GM21423 (cell line): ENCODE results near the gene ANKRD2.
"Not testable (repeated sequence)": the region's sequence is repeated elsewhere in the genome, so short reads cannot be mapped to it uniquely, and the experiment has no call there.

Experiments used
- ATAC-seq: cut with Tn5 transposase; IDR thresholded peaks from one replicate; pipeline ENCODE4 v1.9.1; 2021; ENCODE audit warnings: mild to moderate bottlenecking, moderate library complexity; ENCODE audit not compliant: unreplicated experiment

Gene ANKRD2, protein sequence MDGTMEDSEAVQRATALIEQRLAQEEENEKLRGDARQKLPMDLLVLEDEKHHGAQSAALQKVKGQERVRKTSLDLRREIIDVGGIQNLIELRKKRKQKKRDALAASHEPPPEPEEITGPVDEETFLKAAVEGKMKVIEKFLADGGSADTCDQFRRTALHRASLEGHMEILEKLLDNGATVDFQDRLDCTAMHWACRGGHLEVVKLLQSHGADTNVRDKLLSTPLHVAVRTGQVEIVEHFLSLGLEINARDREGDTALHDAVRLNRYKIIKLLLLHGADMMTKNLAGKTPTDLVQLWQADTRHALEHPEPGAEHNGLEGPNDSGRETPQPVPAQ

DNA sequence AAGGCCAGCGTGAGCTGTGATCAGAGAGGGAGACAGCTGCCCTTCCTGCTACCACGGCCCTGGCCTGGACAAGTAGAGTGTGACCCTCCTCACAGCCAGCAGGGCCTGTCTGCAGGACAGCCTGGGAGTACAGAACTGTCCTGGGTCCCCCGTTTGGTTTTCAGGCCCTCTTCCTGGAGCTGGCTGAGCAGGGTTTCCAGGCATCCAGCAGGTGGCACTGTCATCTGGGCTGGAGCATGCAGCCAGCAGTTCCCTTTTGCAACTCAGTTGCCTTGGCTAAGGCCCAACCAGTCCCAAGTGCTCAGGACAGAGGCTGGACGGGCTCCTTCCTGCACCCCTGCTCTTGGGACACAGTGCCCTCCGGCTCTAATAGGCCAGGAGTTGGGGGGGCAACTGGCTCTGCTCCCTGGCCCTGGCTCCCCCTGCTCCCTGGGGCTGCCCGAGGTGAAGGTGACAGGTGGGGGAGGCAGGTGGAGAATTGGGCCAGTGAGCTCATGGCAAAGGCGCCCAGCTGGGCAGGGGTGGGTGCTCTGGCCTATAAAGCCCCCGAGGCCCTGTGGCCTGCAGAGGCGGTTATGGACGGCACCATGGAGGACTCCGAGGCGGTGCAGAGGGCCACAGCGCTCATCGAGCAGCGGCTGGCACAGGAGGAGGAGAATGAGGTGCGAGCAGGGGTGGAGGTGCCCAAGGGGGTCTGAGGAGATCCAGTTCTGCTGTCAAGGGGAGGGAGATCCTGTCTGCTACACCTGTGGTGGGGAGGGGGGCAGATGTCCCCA, at the start of gene ANKRD2:
TSS of gene ANKRD2 (plus strand) at position 566 of the 776 bp plus-strand sequence. CDS start at position 576, 10 bp downstream.
- ATAC-seq, result no peak

DNA sequence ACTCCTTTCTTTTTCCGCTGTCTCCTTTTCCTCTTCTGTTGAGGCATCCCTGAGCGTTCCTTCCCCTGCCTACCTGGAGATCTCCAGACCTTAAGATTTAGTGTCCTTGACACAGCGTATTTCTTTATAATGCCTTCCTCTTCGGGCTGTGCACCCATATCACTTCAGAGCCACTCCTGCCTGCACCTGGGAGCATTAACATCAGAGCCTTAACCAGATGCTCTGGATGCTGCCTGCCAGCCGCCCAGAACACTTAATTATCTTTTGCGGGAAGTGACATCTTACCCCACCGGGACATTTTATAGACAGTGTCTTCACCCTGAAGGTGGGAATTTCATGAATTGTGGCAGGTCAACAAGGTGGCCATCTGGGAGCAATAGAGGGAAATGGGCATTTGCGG, 49.6 kb upstream of the ANKRD2 start:
- no peak for ATAC-seq

DNA sequence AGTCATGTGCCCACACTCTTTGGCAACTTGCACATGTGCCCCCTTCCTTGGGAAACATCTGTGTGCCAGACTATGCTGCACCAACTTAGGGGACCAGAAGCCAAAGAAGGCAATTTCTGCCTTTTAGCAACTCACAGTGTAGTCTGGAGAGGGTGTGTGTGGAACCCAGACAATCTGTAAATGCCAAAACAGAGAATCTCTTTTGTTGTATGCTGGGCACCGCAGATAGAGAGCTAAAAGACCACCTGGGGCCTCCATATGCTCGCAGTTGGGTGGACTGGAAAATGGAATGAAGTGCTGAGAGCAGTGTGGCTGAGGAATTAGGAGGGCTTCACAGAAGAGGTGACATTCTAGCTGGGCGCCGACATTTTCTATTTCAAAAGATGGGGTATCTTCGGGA, 47.5 kb upstream of the ANKRD2 start:
- no peak for ATAC-seq

DNA sequence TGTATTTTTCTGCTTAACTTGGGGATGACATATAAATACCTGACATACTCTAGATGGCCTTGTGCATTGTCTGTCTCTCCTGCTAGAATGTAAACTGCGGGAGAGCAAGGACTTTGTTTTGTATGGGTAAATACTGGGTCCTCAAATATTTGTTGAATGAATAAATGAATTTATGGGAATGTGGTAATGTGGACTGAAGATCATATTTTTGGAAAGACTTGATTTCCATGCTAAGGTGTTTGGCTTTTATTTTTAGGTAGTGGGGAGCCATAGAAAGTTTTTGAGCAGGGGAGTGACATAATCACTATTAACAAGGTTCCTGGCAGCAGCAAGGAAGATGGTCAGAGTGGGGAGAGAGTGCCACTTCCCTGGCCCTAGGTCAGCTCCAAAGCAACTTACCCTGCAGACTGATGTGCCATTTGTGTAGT, 46.9 kb upstream of the ANKRD2 start:
- ATAC-seq, result no peak

DNA sequence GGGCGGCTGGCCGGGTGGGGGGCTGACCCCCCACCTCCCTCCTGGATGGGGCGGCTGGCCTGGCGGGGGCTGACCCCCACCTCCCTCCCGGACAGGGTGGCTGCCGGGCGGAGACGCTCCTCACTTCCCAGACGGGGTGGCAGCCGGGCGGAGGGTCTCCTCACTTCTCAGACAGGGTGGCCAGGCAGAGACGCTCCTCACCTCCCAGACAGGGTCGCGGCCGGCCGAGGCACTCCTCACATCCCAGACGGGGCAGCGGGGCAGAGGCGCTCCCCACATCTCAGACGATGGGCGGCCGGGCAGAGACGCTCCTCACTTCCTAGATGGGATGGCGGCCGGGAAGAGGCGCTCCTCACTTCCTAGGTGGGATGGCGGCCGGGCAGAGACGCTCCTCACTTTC, 43.7 kb upstream of the ANKRD2 start:
- ATAC-seq, result not testable (repeated sequence)

DNA sequence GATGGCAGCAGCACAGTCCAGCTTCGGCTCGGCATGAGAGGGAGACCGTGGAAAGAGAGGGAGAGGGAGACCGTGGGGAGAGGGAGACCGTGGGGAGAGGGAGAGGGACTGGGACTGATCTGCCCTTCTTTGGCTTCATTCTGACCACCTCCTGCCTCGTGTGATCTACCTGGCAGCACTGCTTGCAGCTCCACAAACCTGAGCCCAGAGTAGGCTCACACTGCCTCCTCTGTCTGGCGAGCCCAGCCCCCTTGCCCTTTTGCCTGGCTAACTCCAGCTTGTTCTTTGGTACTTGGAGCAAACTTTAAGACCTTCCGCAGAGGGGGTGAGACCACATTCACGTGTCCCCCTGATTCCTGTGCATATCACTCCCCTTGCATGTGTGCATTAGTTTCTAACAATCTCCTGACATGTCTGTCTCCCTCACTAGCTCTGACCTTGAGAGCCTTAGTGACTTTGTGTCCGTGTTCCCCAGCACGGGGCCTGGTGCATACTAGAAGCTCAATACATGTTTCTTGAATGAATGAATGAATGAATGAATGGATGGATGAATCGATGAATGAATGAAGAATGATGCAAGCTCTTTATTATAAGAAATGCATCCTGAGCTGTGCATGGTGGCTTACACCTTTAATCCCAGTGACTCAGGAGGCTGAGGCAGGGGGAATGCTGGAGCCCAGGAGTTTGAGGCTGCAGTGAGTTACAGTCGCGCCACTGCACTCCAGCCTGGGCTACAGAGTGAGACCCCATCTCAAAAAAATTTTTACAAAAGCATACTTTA, 42.7 kb upstream of the ANKRD2 start:
- no peak for ATAC-seq

DNA sequence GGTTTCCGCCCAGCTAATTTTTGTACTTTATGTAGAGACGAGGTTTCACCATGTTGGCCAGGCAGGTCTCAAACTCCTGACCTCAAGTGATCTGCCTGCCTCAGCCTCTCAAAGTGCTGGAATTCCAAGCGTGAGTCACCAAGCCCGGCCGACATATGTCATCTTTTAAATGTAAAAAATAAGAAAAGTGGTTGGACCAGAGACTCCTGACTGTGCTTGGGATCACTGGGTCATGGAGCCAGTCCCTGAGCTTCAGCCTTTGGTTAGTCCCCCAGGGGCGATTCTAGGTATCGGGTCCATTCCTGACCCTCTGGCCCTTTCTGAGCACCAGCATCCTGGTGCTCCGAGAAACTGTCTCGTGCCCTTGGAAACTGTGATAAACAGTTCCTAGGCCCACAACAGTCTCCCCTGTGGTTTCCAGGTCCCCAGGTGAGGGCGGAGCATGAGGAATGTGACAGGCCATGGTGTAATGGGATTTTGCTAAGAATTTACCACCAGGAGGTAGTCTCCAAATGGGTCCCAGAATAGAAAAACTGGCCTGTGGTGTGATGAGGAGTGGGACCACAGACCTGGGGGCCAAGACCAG, 41.1 kb upstream of the ANKRD2 start:
- no peak for ATAC-seq

DNA sequence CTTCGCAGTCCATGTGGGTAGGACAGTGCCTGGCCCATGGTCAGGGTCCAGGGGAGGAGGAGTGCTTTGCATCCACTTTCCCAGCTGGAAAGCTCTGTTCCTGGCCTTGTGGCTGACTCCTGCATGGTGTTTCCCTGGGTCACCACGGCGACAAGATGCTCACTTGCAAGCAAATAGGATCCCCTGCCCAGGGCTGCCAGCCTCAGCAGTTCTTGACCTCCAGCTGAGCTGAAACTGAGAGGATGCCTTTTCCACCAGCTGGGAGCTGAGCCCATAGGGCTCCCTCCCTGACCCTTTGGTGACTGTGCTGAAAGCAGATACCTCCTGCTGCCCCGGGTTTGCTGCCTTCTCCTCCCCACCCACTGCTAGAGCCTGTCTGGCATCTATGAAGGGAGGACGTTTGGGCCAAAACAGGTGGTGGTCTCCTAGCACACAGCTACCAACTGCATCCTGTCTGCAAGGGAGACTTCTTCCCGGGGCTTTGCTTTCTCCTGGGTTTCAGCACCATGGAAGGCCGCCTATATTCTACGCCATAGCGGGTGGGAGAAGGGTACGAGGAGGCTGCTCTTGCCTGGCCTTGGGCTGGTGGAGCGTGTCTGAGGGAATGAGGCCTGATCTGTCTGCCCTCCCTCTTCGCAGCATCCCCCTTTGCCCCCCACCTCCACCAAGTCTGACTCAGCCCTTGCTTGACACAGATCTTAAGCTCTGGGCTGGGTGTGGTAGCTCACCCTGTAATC, 39.5 kb upstream of the ANKRD2 start:
- ATAC-seq, result no peak

DNA sequence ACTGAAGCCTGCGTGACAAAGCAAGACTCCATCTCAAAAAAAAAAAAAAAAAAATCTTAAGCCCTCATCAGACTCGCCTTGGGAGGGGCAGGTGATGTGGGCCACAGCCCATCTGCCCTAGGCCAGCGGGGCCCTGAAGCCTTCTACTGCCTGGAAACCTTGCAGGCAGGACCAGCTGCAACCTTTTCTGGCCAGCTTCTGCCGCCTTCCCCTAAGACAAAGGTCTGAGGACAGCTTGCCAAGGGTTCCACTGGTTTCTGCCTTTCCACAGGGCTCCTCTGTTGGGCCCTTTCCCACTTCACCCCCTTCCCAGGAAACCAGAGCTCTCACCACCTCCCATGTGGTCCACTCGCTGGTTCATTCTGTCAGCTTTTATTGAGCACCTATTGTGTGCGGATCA, 38.7 kb upstream of the ANKRD2 start:
- ATAC-seq, result no peak

DNA sequence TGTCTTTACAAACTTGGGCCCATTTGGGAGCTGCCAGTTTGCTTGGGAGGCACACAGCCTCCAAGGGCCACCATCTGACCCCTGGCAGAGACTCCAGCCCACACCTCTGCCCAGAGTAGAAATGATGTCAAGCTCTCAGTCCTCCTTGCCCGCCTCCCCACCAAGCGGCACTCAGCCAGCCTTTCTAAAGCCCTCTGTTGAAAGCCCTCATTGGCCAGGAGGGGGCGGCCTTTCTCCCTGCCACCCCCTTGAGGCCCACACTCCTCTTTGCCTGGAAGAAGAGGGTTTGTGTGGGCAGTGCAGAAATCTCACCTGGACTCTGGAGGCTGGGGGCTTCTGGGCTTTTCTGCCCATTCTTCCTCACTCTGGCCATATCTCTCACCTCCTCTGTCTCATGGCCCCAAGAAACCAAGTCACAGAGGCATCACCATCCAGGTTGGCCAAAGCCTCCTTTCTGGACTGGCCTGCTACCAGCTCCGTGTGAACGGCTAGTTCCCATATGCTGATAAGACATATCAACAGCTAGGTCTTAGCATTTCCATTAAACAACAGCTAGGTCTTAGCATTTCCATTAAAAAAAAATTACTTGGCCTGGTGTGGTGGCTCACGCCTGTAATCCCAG, 37.7 kb upstream of the ANKRD2 start:
- ATAC-seq, result no peak

DNA sequence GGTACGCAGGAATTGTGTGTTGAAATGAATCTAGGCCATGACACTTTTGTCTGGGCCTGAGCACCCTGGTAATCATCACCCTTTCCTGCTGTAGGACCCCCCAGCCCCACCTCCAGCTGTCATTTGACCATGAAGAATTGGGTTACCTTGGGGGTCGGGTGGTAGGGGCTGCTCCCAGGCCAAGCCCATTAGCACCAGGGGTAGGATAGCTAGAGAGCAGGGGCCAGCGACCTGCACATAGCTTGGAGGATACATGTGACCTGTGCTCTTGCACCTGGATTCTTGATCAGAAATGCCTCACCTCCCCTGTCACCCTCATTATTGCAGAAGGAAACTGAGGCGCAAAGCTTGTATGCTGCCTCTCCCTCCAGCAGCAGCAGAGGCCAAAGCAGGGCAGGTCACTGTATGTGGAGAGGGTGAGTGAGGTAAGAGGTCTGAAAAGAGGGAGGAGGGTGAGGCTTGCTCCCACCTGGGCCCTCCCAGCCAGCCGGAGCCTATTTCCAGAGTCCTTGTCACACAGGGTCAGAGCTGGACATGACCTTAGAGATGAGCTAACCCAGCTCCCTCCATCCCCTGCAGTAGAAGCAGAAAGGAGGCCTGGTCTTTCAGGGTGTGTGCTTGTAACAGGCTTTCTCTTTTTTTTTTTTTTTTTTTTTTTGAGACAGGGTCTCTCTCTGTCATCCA, 35.3 kb upstream of the ANKRD2 start:
- no peak for ATAC-seq

DNA sequence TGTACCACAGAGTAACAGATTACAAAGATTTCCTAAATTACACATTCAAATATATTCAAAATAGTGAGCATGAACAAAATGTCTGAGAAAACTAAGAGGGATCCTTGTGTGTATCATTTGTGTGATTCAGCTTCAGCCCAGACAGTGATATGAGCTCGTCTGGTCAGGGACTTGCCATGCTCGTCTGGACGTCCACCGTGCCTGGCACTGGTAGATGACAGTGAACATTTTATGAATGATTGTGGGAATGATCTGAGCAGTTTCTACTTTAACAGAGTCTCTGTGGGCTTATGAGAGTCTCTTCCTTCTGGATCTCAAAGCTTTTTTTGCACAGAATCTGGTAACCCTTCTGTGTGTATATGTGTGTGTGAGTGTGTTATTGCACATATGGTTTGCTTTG, 34.2 kb upstream of the ANKRD2 start:
- ATAC-seq, result no peak

DNA sequence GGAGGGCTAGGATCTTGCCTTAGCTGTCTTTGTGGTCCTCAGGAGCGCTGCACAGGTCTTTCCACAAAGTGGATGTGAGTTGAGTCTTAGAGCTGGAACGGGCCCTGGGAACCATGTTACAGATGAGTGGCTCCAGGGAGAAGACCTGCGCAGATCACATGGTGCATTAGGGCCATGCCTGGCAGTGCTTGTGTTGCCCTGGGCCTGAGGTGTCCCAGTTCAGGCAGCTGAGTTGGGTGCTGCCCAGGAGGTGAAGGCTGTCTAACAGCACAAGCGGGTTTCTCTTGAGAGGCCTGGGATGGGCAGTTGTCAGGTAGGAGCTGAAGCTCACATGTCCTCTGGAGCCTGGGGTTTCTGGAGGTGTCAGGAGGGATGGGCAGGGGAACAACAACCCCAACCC, 33.7 kb upstream of the ANKRD2 start:
- ATAC-seq, result no peak

DNA sequence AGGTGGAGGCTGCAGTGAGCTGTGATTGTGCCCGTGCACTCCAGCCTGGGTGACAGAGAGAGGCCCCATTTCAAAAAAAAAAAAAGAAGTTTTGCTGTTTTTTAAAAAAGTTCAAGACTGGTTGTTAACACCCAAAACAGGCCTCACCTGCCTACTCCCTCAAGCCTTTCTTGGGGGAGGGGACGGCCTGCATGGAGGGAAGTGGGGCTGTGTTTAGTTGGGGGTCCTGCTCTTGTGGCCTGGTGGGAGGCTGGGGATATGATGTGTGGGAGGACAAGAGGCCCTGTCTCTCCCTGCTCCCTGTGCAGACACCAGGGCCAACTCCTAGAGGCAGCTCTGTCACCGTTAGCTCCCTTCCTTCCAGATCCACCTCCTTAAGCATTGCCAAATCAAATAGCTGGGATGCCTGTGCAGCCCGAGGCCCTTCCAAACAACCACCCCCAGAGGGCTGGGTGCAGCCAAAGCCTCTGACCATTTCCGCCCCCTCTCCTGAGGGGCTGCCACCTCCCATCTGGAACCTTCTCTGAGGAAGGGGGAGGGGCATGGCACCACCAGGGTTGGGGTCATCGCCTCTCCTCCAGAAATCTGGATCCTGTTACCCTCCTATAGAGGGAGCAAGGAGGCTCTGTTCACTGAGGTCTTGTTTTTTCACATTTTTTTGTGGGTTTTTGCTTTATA, 32.9 kb upstream of the ANKRD2 start:
- no peak for ATAC-seq

DNA sequence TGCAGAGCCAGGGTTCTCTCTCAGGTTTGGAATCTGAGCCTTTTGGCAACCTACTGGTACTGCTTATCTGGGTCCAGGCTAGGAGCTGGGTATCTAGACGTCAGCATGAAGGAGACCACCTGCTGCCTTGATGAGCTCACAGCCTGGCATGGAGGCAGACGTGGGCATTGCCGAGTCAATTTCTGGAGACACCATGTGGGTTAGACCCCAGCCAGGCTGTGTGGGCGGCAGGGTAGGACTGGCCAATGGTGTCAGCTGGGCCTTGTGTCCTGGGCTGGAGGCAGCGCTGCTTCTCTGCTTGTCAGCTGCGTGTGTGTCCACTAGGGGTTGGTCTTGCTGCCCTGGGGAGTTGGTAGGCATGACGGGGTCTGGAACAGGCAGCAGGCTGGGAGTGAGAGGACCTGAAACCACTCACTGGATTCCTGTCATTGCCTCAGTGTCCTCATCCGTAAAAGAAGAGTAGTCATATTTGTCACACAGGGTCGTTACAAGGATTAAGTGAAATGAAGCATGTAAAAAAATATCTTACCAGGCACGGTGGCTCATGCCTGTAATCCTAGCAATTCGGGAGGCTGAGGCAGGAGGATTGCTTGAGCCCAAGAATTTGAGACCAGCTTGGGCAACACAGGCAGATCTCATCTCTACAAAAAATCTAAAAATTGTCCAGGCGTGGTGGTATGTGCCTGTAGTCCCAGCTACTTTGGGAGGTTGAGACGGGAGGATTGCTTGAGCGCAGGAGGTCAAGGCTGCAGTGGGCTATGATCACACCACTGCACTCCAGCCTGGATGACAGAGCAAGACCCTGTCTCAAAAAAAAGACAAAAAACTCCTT, 31.7 kb upstream of the ANKRD2 start:
- no peak for ATAC-seq

DNA sequence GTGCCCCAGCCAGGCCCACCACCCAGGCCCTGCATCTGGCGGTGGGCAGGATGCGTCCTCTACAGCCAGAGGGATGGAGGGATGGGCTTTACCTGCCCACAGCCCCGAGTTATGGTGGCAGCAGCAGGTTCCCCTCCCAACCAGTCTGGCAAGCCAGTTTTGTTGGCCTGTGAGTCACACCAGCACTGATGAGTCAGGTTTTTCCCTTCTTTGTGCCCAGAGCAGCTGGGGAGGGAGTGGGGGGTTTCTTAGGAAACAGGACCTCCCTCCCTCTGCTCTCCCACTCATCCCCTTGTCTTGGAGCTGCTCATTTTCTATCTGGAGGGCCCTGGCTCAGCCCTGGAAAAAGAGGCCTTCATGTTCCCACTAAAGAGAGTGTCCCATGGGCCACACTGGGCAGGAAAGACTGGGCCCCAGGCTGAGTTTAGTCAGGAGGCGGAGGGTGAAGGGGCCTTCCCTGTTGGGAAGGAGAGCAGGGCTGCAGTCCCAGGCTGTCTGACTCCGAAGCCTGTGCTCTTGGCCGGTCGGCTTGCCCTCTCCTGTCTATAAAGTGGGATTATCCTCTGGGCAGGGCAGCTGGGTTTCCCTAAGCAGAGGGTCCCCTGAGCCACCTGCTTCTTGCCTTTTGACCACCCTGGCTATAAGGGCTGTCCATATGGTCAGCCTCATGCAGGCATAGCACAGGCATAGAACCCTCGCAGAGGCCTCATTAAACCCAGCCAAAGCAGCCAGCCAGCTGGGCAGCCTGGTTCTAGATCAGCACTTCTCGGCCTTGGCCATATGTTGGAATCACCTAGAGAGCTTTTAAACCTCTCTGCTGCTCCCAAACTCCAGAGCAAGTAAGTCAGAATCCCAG, 30.2 kb upstream of the ANKRD2 start:
- ATAC-seq, result no peak

DNA sequence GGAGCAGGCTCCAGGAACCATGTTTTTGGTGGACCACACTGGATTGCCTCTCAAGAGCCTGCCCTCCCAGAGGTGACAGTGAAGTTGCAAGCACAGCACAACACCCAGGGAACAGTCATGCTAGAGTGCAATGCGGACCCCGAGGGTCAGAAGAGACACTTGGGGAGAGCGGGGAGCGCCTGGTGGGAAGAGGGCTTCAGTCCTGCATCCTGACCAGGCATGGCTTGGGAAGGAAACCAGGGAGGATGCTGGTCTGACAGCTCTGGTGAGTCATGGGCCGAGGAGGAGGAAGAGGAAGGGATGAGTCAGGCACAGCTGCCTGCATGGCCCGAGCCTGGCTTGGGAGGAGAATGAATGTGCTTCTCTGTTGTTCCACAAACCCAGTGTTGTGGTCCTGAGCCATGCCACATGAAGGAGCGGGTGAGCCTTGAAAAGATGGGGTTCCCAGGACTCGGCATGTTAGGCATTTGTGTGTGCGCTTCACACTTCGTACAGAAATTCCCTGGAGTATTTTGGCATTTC, 29.5 kb upstream of the ANKRD2 start:
- ATAC-seq, result no peak
